Liver (tissue), 9 donors: ENCODE measurements around the gene CMIP. TPM values are rescaled to one million over a fixed set of nuclear protein-coding genes. Genes with fewer than 3 reads are reported as not detected.

Experiments used
- DNase-seq: peaks from one replicate; pipeline ENCODE4 v3.0.0-alpha.2; 2017; ENCODE audit warnings: low spot score
- H3K27ac ChIP-seq, 2 donors: one replicate each; pipeline ENCODE4 v1.7.0; 2013; ENCODE audit warnings: inconsistent platforms in 2 of 2, low read length in 2 of 2, control low read depth in 1 of 2, low read depth in 1 of 2, mild to moderate bottlenecking in 1 of 2
- H3K27me3 ChIP-seq, 4 donors: one replicate each; pipeline versions ENCODE4 v1.6.1 to v1.7.0; 2013; ENCODE audit warnings: low read length in 3 of 4, inconsistent platforms in 1 of 4, mild to moderate bottlenecking in 1 of 4, moderate library complexity in 1 of 4; ENCODE audit not compliant: control insufficient read depth in 4 of 4, insufficient read depth in 4 of 4
- H3K36me3 ChIP-seq, 4 donors: one replicate each; pipeline versions ENCODE4 v1.6.1 to v1.7.0; 2013; ENCODE audit warnings: low read length in 3 of 4, mild to moderate bottlenecking in 3 of 4, low read depth in 1 of 4, moderate library complexity in 1 of 4; ENCODE audit not compliant: control insufficient read depth in 4 of 4, insufficient read depth in 3 of 4
- H3K4me1 ChIP-seq, 4 donors: one replicate each; pipeline versions ENCODE4 v1.6.1 to v1.7.0; 2013; ENCODE audit warnings: low read length in 3 of 4, mild to moderate bottlenecking in 3 of 4, moderate library complexity in 1 of 4; ENCODE audit not compliant: control insufficient read depth in 4 of 4, insufficient read depth in 4 of 4
- H3K4me3 ChIP-seq, 3 donors: one replicate each; pipeline versions ENCODE4 v1.6.1 to v1.7.0; 2013; ENCODE audit warnings: low read length in 3 of 3, control low read depth in 1 of 3, low read depth in 1 of 3, mild to moderate bottlenecking in 1 of 3
- H3K9ac ChIP-seq, 2 donors: one replicate each; pipeline ENCODE4 v1.7.0; 2013; ENCODE audit warnings: low read length in 2 of 2, mild to moderate bottlenecking in 2 of 2, moderate library complexity in 2 of 2, control low read depth in 1 of 2, low read depth in 1 of 2
- H3K9me3 ChIP-seq, 4 donors: one replicate each; pipeline versions ENCODE4 v1.6.1 to v1.7.0; 2013; ENCODE audit warnings: low read length in 3 of 4; ENCODE audit not compliant: control insufficient read depth in 4 of 4
- ATF3 ChIP-seq: IDR thresholded peaks from 2 replicates; pipeline ENCODE4 v1.6.1; 2016; ENCODE audit warnings: antibody characterized with exemption
- CTCF ChIP-seq: fragments of 150-350 bp; IDR thresholded peaks from 2 replicates; pipeline ENCODE4 v1.5.1; 2017; ENCODE audit warnings: improper control_type of control experiment, low read depth, low read length; ENCODE audit not compliant: missing input control
- EGR1 ChIP-seq, 2 donors: IDR thresholded peaks; 2 replicates each; pipeline ENCODE4 v1.6.1; 2016 to 2018; ENCODE audit warnings: antibody characterized with exemption in 2 of 2, low read depth in 2 of 2
- FOXA1 ChIP-seq: IDR thresholded peaks from 2 replicates; pipeline ENCODE4 v1.6.1; 2016; ENCODE audit warnings: antibody characterized with exemption
- FOXA2 ChIP-seq: IDR thresholded peaks from 2 replicates; pipeline ENCODE4 v1.6.1; 2016; ENCODE audit warnings: antibody characterized with exemption
- GABPA ChIP-seq, 2 donors: IDR thresholded peaks in 1 of 2; conservative IDR thresholded peaks in 1 of 2; 2 replicates each; pipeline ENCODE4 v1.6.1; 2016; ENCODE audit warnings: antibody characterized with exemption in 2 of 2, mild to moderate bottlenecking in 1 of 2, moderate library complexity in 1 of 2
- HNF4A ChIP-seq, 2 donors: conservative IDR thresholded peaks; 2 replicates each; pipeline ENCODE4 v1.6.1; 2016; ENCODE audit warnings: antibody characterized with exemption in 2 of 2, mild to moderate bottlenecking in 2 of 2
- HNF4G ChIP-seq: IDR thresholded peaks from 2 replicates; pipeline ENCODE4 v1.6.1; 2016; ENCODE audit warnings: antibody characterized with exemption
- JUND ChIP-seq, 2 donors: IDR thresholded peaks; 2 replicates each; pipeline ENCODE4 v1.6.1; 2016; ENCODE audit warnings: antibody characterized with exemption in 2 of 2
- NR2F2 ChIP-seq: IDR thresholded peaks from 2 replicates; pipeline ENCODE4 v1.6.1; 2016; ENCODE audit warnings: antibody characterized with exemption
- RAD21 ChIP-seq, 2 donors: IDR thresholded peaks; 2 replicates each; pipeline ENCODE4 v1.6.1; 2016; ENCODE audit warnings: antibody characterized with exemption in 2 of 2, mild to moderate bottlenecking in 2 of 2
- RXRA ChIP-seq, 2 donors: IDR thresholded peaks; 2 replicates each; pipeline ENCODE4 v1.6.1; 2017 to 2018; ENCODE audit warnings: antibody characterized with exemption in 2 of 2, mild to moderate bottlenecking in 1 of 2
- SP1 ChIP-seq: IDR thresholded peaks from 2 replicates; pipeline ENCODE4 v1.6.1; 2018; ENCODE audit warnings: antibody characterized with exemption, mild to moderate bottlenecking
- TAF1 ChIP-seq: conservative IDR thresholded peaks from 2 replicates; pipeline ENCODE4 v1.6.1; 2016; ENCODE audit warnings: antibody characterized with exemption, mild to moderate bottlenecking
- YY1 ChIP-seq: IDR thresholded peaks from 2 replicates; pipeline ENCODE4 v1.6.1; 2016; ENCODE audit warnings: antibody characterized with exemption, mild to moderate bottlenecking
- WGBS: extraction: QIAGEN DNeasy Blood & Tissue Kit; methylation state at CpG from one replicate; pipeline ENCODE4 v1.1.7; 2013; 5-methylcytosine and 5-hydroxymethylcytosine counted together
- polyA plus RNA-seq, 2 donors: library from polyadenylated mRNA; stranded (reverse) in 1 of 2; unstranded in 1 of 2; fragments of 200-250 nt in 1 of 2; fragments of >200 nt in 1 of 2; fragmentation: Nextera tagmentation in 1 of 2; extraction: Ambion mirVana in 1 of 2; gene quantifications; one replicate each; pipeline versions ENCODE4 v1.2.1 to v1.2.3, GENCODE V29; 2013 to 2015
- total RNA-seq, 2 donors: library from RNA; depleted of rRNA; stranded (reverse); fragments of >200 nt; gene quantifications; one replicate each; pipeline ENCODE4 v1.2.3, GENCODE V29; 2014
- TF ChIP-seq, protein P1 (sequence below): IDR thresholded peaks from 2 replicates; pipeline ENCODE4 v1.6.1; 2016; ENCODE audit warnings: antibody characterized with exemption, mild to moderate bottlenecking
- TF ChIP-seq, protein P2 (sequence below): IDR thresholded peaks from 2 replicates; pipeline ENCODE4 v1.6.1; 2016; ENCODE audit warnings: antibody characterized with exemption
- TF ChIP-seq, protein P3 (sequence below): IDR thresholded peaks from 2 replicates; pipeline ENCODE4 v1.6.1; 2016; ENCODE audit warnings: antibody characterized with exemption
- donor health status: healthy.
- donor health status: healthy.
- donor health status: healthy.
- donor health status: healthy.
- donor health status: healthy.

CMIP gene
- total and polyA plus RNA-seq, 4 donors, result 1.7 to 15.6 (median 10.1) TPM

DNA sequence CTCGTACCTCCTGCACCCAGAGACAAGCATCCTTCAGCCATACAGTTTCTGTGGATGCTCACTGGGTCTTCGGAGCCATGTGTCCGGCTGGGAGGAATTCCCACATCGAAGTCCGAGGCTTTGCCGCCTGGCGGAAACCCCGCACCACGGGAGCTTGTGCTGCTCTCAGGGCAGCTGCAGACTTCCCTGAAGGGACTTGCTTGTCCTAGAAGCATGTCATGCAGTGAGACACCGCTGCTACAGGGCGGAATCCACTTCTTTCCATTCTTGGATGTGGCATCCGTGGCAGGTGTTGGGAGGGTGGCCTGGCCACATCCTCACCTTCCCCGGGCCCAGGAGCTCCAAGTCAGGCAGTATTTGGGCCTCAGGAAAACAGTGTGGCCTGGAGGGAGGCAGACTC is 122.5 kb downstream of the CMIP start:
- Histone ChIP-seq H3K27ac (no peak overlapping the region), H3K4me1 (peaks cover 0 to 26% (median 11%) of the 10 kb centered on the region in 4 donors), H3K9ac (no peak overlapping the region), H3K4me3 (no peak overlapping the region), H3K36me3 (no peaks in the 10 kb centered on the region), H3K27me3 (no peaks in the 10 kb centered on the region), H3K9me3 (no peaks in the 10 kb centered on the region)
- no peak for DNase-seq
- WGBS, result 91% methylated on average over 13 of the region's 13 CpGs
- TF ChIP-seq RXRA (IDR thresholded peaks at IDR 0.05) (no peak), RAD21 (IDR thresholded peaks at IDR 0.05) (no peak), FOXA2 (no peak), NR2F2 (no peak), JUND (IDR thresholded peaks at IDR 0.05) (no peak), HNF4A (conservative IDR thresholded peaks at IDR 0.05) (no peak), FOXA1 (no peak), EGR1 (IDR thresholded peaks at IDR 0.05; ENCODE audit: low read depth in 2 of 2) (no peak), YY1 (no peak), CTCF (no peak), HNF4G (no peak), TAF1 (no peak), SP1 (no peak), ATF3 (no peak), GABPA (IDR thresholded peaks at IDR 0.05 in 1 of 2, conservative IDR thresholded peaks at IDR 0.05 in 1 of 2) (no peak)
- TF ChIP-seq, protein P1, sequence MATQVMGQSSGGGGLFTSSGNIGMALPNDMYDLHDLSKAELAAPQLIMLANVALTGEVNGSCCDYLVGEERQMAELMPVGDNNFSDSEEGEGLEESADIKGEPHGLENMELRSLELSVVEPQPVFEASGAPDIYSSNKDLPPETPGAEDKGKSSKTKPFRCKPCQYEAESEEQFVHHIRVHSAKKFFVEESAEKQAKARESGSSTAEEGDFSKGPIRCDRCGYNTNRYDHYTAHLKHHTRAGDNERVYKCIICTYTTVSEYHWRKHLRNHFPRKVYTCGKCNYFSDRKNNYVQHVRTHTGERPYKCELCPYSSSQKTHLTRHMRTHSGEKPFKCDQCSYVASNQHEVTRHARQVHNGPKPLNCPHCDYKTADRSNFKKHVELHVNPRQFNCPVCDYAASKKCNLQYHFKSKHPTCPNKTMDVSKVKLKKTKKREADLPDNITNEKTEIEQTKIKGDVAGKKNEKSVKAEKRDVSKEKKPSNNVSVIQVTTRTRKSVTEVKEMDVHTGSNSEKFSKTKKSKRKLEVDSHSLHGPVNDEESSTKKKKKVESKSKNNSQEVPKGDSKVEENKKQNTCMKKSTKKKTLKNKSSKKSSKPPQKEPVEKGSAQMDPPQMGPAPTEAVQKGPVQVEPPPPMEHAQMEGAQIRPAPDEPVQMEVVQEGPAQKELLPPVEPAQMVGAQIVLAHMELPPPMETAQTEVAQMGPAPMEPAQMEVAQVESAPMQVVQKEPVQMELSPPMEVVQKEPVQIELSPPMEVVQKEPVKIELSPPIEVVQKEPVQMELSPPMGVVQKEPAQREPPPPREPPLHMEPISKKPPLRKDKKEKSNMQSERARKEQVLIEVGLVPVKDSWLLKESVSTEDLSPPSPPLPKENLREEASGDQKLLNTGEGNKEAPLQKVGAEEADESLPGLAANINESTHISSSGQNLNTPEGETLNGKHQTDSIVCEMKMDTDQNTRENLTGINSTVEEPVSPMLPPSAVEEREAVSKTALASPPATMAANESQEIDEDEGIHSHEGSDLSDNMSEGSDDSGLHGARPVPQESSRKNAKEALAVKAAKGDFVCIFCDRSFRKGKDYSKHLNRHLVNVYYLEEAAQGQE, result no peak
- TF ChIP-seq, protein P2, sequence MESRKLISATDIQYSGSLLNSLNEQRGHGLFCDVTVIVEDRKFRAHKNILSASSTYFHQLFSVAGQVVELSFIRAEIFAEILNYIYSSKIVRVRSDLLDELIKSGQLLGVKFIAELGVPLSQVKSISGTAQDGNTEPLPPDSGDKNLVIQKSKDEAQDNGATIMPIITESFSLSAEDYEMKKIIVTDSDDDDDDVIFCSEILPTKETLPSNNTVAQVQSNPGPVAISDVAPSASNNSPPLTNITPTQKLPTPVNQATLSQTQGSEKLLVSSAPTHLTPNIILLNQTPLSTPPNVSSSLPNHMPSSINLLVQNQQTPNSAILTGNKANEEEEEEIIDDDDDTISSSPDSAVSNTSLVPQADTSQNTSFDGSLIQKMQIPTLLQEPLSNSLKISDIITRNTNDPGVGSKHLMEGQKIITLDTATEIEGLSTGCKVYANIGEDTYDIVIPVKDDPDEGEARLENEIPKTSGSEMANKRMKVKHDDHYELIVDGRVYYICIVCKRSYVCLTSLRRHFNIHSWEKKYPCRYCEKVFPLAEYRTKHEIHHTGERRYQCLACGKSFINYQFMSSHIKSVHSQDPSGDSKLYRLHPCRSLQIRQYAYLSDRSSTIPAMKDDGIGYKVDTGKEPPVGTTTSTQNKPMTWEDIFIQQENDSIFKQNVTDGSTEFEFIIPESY, result no peak
- TF ChIP-seq, protein P3, sequence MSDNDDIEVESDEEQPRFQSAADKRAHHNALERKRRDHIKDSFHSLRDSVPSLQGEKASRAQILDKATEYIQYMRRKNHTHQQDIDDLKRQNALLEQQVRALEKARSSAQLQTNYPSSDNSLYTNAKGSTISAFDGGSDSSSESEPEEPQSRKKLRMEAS, result no peak
